GM19043 (cell line): Measurements from ENCODE around the gene CALR3.
"Not testable (repeated sequence)": the region's sequence is repeated elsewhere in the genome, so short reads cannot be mapped to it uniquely, and the experiment has no call there.

Experiments used
- ATAC-seq: cut with Tn5 transposase; IDR thresholded peaks from one replicate; pipeline ENCODE4 v1.9.1; 2021; ENCODE audit warnings: low read depth; ENCODE audit not compliant: unreplicated experiment

CALR3 gene

GRCh38 chr19:16524991-16525734 is 29.2 kb upstream of the CALR3 start:
- no peak for ATAC-seq

- ATAC-seq, result no peak
These were observed 26.8 kb upstream of the CALR3 start for GRCh38 chr19:16522559-16523377.

GRCh38 chr19:16521715-16522289 is 25.8 kb upstream of the CALR3 start:
- ATAC-seq, result no peak

GRCh38 chr19:16520986-16521624 is 25.1 kb upstream of the CALR3 start:
- ATAC-seq, result no peak

- no peak for ATAC-seq
These were observed 24.4 kb upstream of the CALR3 start for GRCh38 chr19:16520074-16520973.

GRCh38 chr19:16519230-16519687 is 23.3 kb upstream of the CALR3 start:
- no peak for ATAC-seq

- ATAC-seq, result no peak
These were observed 22.7 kb upstream of the CALR3 start for GRCh38 chr19:16518483-16519229.

GRCh38 chr19:16518061-16518460 is 22.1 kb upstream of the CALR3 start:
- no peak for ATAC-seq

- ATAC-seq, result no peak
These were observed 21.1 kb upstream of the CALR3 start for GRCh38 chr19:16516923-16517610.

- no peak for ATAC-seq
These were observed 20.4 kb upstream of the CALR3 start for GRCh38 chr19:16516381-16516780.

- no peak for ATAC-seq
These were observed 18.5 kb upstream of the CALR3 start for GRCh38 chr19:16514383-16515019.

- ATAC-seq, result not testable (repeated sequence)
These were observed 16.6 kb upstream of the CALR3 start for GRCh38 chr19:16512611-16513010.

GRCh38 chr19:16509141-16510061 is 13.4 kb upstream of the CALR3 start:
- ATAC-seq, result no peak

- ATAC-seq, result no peak
These were observed 12.6 kb upstream of the CALR3 start for GRCh38 chr19:16508546-16508945.

GRCh38 chr19:16506961-16507360 is 11.0 kb upstream of the CALR3 start:
- ATAC-seq, result no peak

- not testable (repeated sequence) for ATAC-seq
These were observed 10.2 kb upstream of the CALR3 start for GRCh38 chr19:16506161-16506560.

- ATAC-seq, result no peak
These were observed 8.3 kb upstream of the CALR3 start for GRCh38 chr19:16504271-16504670.
